Adipocyte (in vitro differentiated cells): ENCODE measurements around the gene NGEF.

ENCODE experiments used
- DNase-seq: peaks from one replicate; pipeline ENCODE4 v3.0.0-alpha.2; 2015; ENCODE audit warnings: low read depth
- H3K27me3 ChIP-seq: replicated peaks from 2 replicates; pipeline ENCODE4 v1.7.0; 2013; ENCODE audit warnings: mild to moderate bottlenecking, low read length, moderate library complexity; ENCODE audit not compliant: control insufficient read depth, insufficient read depth
- H3K36me3 ChIP-seq: 2 replicates; pipeline ENCODE4 v1.7.0; 2013; ENCODE audit warnings: low read length, mild to moderate bottlenecking, moderate library complexity; ENCODE audit not compliant: control insufficient read depth, insufficient read depth, severe bottlenecking
- H3K4me1 ChIP-seq: 2 replicates; pipeline ENCODE4 v1.7.0; 2013; ENCODE audit warnings: mild to moderate bottlenecking, low read length, moderate library complexity; ENCODE audit not compliant: control insufficient read depth, insufficient read depth
- H3K4me3 ChIP-seq: 2 replicates; pipeline ENCODE4 v1.7.0; 2013; ENCODE audit warnings: mild to moderate bottlenecking, low read length, moderate library complexity
- H3K9ac ChIP-seq: 2 replicates; pipeline ENCODE4 v1.7.0; 2013; ENCODE audit warnings: mild to moderate bottlenecking, low read length, moderate library complexity
- H3K9me3 ChIP-seq: 2 replicates; pipeline ENCODE4 v1.7.0; 2013; ENCODE audit warnings: mild to moderate bottlenecking, low read length, moderate library complexity; ENCODE audit not compliant: control insufficient read depth

NGEF gene

DNA sequence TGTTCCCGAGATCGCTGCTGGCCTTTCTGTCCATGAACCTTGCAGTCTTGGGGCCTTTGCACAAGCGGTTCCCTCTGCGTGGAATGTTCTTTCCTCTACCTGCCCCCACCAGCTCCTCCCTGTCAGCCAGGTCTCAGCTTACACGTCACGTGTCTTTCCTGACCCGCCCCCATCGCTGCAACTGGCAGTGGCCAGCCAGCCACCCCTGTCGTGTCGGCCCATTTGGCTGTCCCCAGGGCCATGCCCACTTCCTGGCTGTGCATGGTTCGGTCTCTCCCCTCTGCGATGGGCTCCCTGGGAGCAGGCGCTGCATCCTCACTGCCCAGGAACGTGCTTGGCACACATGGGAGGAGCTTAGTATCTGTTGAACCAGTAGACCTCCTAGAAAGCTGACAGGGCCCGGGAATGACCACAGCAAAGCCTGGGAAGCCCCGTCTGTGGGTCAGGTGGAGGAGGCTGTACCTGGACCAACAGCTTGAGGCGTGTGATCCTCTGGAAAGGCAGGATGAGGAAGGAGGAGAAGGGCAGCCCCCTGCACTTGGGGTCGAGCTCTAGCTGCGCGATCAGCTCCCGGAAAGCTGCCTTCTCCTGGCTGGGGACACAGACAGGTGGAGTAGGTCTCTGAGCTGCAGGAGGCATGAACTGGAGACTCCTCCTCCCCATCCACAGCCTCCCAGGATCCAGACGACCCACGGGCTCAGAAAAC is 122.0 kb downstream of the NGEF start:
- Histone ChIP-seq H3K27me3 (peaks cover 10% of the 10 kb centered on the region), H3K9me3 (no peaks in the 10 kb centered on the region), H3K4me1 (peaks cover 8% of the 10 kb centered on the region), H3K36me3 (no peaks in the 10 kb centered on the region), H3K9ac (no peak overlapping the region), H3K4me3 (no peak overlapping the region)
- DNase-seq: peak; percentile 23

DNA sequence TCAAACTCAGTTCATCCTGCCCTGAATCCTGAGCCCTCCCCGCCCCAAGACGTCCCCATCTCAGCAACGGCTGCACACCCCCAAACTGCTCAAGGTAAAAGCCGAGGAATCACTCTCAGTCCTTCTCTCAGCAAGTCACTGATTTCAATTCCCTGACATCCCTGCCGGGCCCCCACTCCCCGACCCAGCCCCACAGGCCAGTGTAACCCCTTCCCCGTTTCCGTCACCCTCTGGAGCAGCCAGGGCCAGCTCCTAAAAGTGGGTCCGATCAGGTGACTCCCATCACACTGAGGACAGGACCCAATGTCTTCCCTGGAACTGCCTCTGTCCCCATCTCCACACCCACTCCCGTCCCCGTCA is 122.5 kb downstream of the NGEF start:
- H3K9me3 ChIP-seq: no peaks in the 10 kb centered on the region
- no peak overlapping the region for H3K4me3 ChIP-seq
- peaks cover 8% of the 10 kb centered on the region for H3K4me1 ChIP-seq
- H3K36me3 ChIP-seq: no peaks in the 10 kb centered on the region
- H3K27me3 ChIP-seq: peaks cover 15% of the 10 kb centered on the region
- DNase-seq: no peak
- H3K9ac ChIP-seq: no peak overlapping the region

DNA sequence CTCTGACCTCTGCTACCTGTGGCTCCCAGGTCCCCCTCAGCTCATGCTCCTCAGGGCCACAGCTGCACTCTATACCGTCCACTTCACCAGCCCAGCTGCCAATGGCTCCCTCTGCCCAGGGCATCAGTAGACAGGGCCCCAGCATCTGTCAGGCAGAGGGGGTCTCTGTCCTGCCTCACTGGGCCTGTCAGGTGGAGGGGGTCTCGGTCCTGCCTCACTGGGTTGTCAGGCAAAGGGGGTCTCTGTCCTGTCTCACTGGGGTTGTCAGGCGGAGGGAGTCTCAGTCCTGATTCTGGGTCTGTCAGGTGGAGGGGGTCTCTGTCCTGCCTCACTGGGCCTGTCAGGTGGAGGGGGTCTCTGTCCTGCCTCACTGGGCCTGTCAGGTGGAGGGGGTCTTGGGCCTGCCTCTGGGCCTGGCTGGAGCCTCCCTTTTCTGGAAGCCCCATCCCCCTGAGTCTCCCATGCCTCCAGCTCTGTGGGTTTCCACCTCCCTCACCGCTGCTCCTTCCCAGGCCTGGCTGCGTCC is 123.1 kb downstream of the NGEF start:
- Histone ChIP-seq H3K36me3 (no peaks in the 10 kb centered on the region), H3K4me3 (no peak overlapping the region), H3K27me3 (peaks cover 20% of the 10 kb centered on the region), H3K4me1 (peaks cover 8% of the 10 kb centered on the region), H3K9me3 (no peaks in the 10 kb centered on the region), H3K9ac (no peak overlapping the region)
- no peak for DNase-seq

DNA sequence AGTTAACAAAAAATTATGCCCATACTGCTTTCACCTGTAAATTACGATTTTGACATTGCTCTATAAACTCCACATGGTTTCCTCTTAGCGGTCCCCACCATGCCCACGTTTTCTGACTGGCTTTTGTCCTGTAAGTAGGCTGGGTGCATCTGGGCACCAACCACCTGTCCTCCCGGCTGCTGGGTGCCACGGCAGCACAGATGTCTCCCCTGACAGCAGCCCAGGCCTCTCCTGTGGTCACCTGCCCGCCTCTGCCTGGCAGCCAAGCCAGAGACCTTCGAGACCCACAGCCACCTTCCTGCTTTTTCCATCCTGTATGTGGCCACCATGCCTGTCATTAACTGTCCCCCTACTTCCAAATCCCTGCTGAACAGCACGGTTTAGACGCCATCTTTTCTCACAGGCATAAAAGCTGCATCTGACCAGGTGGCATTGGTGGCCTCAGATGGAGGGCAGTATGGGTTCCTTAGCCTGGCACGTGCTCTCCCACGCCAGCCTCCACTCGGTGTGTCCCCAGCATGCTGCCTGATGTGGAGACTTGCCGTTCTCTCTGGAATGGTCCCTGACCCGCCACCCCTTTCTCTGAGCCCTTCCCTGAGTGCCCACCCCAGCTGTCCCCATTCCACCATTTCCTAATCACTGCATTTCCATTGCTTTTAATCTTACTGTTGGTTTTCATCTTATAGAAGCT is 124.1 kb downstream of the NGEF start:
- H3K36me3 ChIP-seq: no peaks in the 10 kb centered on the region
- H3K9me3 ChIP-seq: no peaks in the 10 kb centered on the region

DNA sequence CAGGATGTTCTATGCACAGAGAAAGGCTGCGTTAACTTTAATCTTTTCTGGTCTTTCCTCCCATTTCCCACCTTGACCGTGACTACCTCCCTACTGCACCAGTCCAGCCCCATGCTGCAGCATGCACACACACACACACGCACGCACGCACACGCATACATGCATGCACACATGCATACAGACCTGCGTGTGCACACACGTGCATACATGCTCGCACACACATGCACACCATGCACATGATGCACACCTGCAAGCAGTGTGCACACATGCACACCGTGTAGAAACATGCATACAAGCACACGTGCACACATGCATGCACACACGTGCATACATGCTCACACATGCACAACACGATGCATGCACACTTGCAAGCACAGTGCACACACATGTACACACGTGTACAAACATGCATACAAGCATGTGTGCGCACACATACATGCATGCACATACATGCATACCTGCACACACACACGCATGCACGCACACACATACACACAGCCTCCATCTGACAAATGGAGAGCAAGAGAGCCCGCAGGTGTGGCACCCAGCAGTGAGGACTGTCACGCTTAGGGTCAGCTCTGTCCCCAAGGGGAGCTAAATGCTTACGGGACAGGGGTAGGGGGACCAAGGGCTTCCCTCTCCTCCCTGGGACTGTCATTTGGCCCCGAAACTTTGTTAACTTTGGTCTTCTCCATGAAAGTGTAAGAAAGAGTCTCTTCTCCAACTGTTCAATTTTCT is 124.8 kb downstream of the NGEF start:
- H3K9ac ChIP-seq: no peak overlapping the region

More for the DNA sequence above, 124.1 kb downstream of the NGEF start:
- H3K27me3 ChIP-seq: peaks cover 22% of the 10 kb centered on the region
- H3K9ac ChIP-seq: no peak overlapping the region
- no peak overlapping the region for H3K4me3 ChIP-seq
- no peak for DNase-seq
- peaks cover 8% of the 10 kb centered on the region for H3K4me1 ChIP-seq

DNA sequence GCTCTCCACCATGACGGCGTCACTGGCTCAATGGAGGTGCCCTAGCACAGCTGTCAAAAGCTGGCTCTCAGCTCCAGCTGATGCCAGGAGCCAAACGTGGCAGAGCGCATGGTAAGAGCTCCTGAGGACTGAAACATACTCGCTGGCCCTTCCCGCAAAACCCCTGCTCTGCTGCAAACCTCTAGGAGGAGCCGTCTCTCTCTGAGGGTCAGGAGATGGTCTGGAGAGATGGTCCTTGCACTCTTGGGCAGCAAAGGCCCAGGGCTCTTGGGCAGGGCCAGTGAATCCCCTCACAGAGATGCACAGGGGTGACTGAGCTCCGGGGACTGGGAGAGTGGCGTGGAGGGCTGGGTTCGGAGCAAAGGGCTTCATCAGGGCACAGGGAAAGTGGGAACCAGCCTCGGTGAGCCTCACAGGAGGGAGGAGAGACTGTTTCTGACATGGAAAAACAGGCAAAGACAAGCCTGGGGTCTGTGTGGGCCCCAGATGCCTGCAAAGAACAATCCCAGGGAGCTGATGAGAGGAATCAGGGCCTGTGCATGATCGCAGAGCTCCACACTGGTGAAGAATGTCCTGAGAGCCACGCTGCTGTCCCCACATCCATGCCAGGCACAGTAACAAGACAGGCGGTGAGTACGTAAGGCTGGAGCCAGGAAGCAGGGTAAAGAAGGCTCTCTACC is 125.7 kb downstream of the NGEF start:
- no peak overlapping the region for H3K9ac ChIP-seq
- H3K4me1 ChIP-seq: peaks cover 8% of the 10 kb centered on the region
- H3K27me3 ChIP-seq: peaks cover 22% of the 10 kb centered on the region
- no peak overlapping the region for H3K4me3 ChIP-seq
- DNase-seq: no peak
- no peaks in the 10 kb centered on the region for H3K36me3 ChIP-seq
- H3K9me3 ChIP-seq: no peaks in the 10 kb centered on the region

More for the DNA sequence above, 124.8 kb downstream of the NGEF start:
- no peak overlapping the region for H3K4me3 ChIP-seq
- no peaks in the 10 kb centered on the region for H3K9me3 ChIP-seq
- DNase-seq: no peak
- H3K4me1 ChIP-seq: peaks cover 8% of the 10 kb centered on the region
- no peaks in the 10 kb centered on the region for H3K36me3 ChIP-seq
- H3K27me3 ChIP-seq: peaks cover 22% of the 10 kb centered on the region

DNA sequence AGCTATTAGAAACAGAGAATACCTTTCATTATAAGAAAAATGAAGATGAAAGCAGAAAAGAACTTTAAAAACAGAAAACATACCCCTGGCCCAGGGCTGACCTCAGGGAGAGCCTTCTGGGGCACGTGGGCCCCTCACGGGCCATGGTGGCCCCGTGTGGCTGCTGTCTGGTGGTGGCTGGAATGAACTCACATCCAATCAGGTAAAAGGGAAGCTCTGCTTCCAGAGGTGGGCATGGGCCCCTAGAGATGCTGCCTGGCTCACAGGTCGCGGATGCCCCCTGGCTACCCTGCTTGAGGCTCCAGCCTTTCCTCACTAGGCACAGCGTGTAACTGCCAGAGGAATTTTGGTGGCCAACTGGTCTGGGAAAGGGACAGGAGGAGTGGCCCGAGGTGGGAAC is 126.4 kb downstream of the NGEF start:
- no peak for DNase-seq
- peaks cover 6% of the 10 kb centered on the region for H3K4me1 ChIP-seq
- H3K27me3 ChIP-seq: peaks cover 22% of the 10 kb centered on the region
- no peak overlapping the region for H3K4me3 ChIP-seq
- H3K9ac ChIP-seq: no peak overlapping the region
- H3K36me3 ChIP-seq: no peaks in the 10 kb centered on the region
- H3K9me3 ChIP-seq: no peaks in the 10 kb centered on the region

DNA sequence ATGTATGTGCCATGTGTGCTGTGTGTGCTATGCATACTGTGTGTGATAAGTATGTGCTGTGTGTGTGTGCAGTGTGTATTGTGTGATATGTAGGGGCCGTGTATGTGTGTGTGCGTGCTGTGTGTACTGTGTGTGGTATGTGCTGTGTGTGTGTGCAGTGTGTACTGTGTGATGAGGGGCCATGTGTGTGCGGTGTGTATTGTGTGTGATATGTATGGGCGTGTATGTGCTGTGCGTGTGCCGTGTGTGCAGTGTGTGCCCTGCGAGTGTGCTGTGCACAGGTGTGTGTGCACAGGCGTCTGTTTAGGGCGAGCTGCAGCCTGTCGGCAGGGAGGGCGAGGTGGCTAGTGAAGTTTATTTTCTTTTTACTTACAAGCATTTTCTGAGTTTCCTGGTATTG is 126.9 kb downstream of the NGEF start:
- H3K4me3 ChIP-seq: no peak overlapping the region
- no peak for DNase-seq
- no peaks in the 10 kb centered on the region for H3K9me3 ChIP-seq

DNA sequence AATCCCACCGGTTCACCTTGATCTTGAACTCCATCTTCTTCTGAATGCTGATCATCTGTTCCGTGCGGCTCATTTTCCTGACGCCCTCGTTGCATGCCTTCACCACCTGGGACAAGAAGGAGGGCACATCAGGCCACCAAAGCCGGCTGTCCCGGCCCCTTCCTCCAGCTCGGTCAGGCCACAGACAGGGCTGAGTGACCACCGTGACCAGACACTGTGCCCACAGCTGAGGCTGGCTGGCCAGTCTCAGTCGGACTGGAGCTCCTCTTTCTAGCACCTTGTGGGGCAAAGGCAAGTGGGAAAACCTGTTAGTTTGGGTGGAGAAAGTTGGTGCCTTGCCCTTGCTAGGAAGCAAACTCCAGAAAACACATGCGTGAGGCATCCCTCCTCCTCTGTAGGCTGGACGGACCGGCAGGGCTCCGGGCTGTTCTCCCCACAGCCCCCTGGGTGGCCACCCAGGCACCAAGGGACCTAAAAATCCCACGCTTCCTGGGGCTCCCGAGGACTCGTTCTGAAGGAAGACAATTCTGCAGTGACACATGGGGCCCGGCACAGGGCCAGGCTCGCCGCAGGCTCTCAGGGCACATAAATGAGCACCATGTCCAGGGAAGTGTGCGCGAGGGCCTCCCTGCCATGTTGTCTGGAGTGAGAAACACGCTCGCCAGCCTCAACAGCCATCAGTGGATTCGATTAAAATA is 127.6 kb downstream of the NGEF start:
- Histone ChIP-seq H3K36me3 (no peaks in the 10 kb centered on the region), H3K9ac (no peak overlapping the region), H3K9me3 (no peaks in the 10 kb centered on the region), H3K27me3 (peaks cover 14% of the 10 kb centered on the region), H3K4me3 (no peak overlapping the region), H3K4me1 (no peaks in the 10 kb centered on the region)
- DNase-seq: no peak

More for the DNA sequence above, 126.9 kb downstream of the NGEF start:
- Histone ChIP-seq H3K36me3 (no peaks in the 10 kb centered on the region), H3K4me1 (peaks cover 2% of the 10 kb centered on the region), H3K27me3 (peaks cover 21% of the 10 kb centered on the region), H3K9ac (no peak overlapping the region)

DNA sequence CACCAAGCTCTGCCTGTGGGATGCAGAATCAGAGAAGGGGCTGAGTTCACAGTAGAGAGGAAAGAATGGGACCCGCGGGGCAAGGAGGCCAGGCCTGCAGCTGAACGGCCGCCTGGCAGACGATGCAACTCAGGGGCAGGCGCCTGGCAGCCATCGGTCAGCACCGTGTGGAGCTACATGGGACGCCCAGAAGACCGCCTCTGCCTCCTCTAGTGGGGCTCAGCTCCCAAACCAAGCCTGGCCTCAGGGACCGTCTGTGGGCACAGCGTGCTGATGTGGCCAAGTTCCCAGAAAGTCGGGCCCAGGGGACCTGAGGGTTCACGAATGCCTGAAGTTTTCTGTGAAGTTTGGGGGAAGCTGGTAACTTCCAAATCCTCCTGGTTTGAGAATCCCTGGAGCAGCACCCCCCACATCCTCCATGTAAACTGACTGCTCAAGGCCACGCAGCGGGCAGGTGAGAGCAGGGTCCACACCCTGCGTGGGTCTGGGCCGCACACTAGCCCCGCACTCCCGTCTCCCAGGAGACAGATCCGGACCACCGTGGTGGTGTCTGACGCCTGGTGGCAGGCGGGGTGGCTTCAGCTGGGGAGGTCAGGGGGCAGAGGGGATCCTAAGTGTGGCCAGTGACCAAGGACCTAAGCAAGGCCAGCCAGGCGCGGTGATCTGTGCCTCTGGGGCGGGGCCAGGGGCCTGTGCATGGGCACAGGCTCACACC is 128.3 kb downstream of the NGEF start:
- no peaks in the 10 kb centered on the region for H3K36me3 ChIP-seq
- DNase-seq: no peak
- peaks cover 14% of the 10 kb centered on the region for H3K27me3 ChIP-seq
- no peaks in the 10 kb centered on the region for H3K4me1 ChIP-seq
- H3K4me3 ChIP-seq: no peak overlapping the region
- H3K9me3 ChIP-seq: no peaks in the 10 kb centered on the region
- H3K9ac ChIP-seq: no peak overlapping the region
